ENCODE data around the gene FAM120B. TPM values are rescaled to one million over a fixed set of nuclear protein-coding genes. Genes with fewer than 3 reads are reported as not detected.
"Not testable (repeated sequence)": the region's sequence is repeated elsewhere in the genome, so short reads cannot be mapped to it uniquely, and the experiment has no call there.

The FAM120B gene
- total RNA-seq, 2 donors from 2014 or later, result 17.2 to 23.2 TPM

DNA sequence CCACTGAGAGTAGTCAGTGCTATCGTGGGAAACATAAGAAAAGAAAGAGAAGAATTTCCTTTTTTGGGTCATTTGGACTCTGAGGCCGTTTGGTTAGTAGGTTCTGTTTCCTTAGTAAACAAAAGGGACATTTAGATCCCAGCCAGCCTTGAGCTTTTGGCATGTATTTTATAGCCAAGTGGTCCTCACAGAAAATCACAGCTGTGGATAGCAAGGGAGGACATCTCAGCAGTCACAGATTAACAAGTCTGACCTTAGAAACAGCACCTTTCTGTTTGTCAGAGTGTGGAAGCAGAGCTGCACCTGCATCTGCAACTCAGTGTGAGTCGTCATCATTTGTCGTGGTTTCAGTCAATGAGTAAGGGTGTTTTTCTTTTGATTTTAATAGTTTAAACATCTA is 40.5 kb downstream of the FAM120B start:
- Mint-ChIP-seq H3K27me3 (ENCODE audit: low read depth) (no peaks in the 10 kb centered on the region), H3K9me3 (peaks cover 7 to 11% of the 10 kb centered on the region in 2 donors), H3K27ac (peak overlapping the region; percentile 92), H3K36me3 (ENCODE audit: insufficient read depth in 2 of 2) (peaks cover 28 to 39% of the 10 kb centered on the region in 2 donors), H3K4me1 (ENCODE audit: low read depth) (peaks cover 42% of the 10 kb centered on the region), H3K4me3 (peak overlapping the region; percentile 53 to 82)
- peak; percentile 32 to 40 for DNase-seq
- ATAC-seq (replicated peaks in 1 of 2), result peak; percentile 73 to 76

DNA sequence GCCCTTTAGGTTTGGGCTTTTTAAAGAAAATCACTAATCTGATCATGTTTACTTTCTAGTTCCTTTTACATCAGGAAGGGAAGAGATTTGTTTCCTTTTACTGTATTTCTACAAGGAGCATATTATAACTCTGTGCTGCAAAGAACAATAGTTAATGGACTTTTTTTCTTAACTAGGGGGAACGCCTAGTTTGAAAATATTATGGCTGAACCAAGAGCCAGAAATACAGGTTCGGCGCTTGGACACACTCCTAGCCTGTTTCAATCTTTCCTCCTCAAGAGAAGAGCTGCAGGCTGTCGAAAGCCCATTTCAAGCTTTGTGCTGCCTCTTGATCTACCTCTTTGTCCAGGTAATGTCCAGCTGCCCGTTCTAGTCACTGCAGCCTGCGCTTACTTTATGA is 41.4 kb downstream of the FAM120B start:
- Mint-ChIP-seq H3K36me3 (ENCODE audit: insufficient read depth in 2 of 2) (peaks cover 34 to 48% of the 10 kb centered on the region in 2 donors), H3K4me1 (ENCODE audit: low read depth) (peaks cover 50% of the 10 kb centered on the region), H3K4me3 (no peak overlapping the region), H3K9me3 (peaks cover 14 to 18% of the 10 kb centered on the region in 2 donors), H3K27me3 (ENCODE audit: low read depth) (no peaks in the 10 kb centered on the region), H3K27ac (no peak overlapping the region)
- DNase-seq, result no peak
- no peak for ATAC-seq (replicated peaks in 1 of 2)

GRCh38 chr6:170351456-170351855 is 44.9 kb downstream of the FAM120B start:
- not testable (repeated sequence) for H3K4me3 Mint-ChIP-seq; H3K27ac Mint-ChIP-seq; ATAC-seq (replicated peaks in 1 of 2); H3K27me3 Mint-ChIP-seq (ENCODE audit: low read depth); DNase-seq
- Mint-ChIP-seq H3K4me1 (ENCODE audit: low read depth) (peaks cover 28% of the 10 kb centered on the region), H3K9me3 (peaks cover 19 to 21% of the 10 kb centered on the region in 2 donors), H3K36me3 (ENCODE audit: insufficient read depth in 2 of 2) (peaks cover 34 to 54% of the 10 kb centered on the region in 2 donors)

GRCh38 chr6:170355190-170355589 is 48.6 kb downstream of the FAM120B start:
- Mint-ChIP-seq H3K9me3 (peaks cover 19 to 21% of the 10 kb centered on the region in 2 donors), H3K36me3 (ENCODE audit: insufficient read depth in 2 of 2) (peaks cover 27 to 43% of the 10 kb centered on the region in 2 donors)
- not testable (repeated sequence) for H3K4me3 Mint-ChIP-seq; H3K4me1 Mint-ChIP-seq (ENCODE audit: low read depth); ATAC-seq (replicated peaks in 1 of 2); DNase-seq; H3K27me3 Mint-ChIP-seq (ENCODE audit: low read depth); H3K27ac Mint-ChIP-seq

- H3K36me3 Mint-ChIP-seq (ENCODE audit: insufficient read depth in 2 of 2), result peaks cover 23 to 40% of the 10 kb centered on the region in 2 donors
- DNase-seq (no peak), ATAC-seq (replicated peaks in 1 of 2) (no peak)
- no peak overlapping the region for H3K4me3 Mint-ChIP-seq
- H3K27ac Mint-ChIP-seq, result no peak overlapping the region
- peaks cover 19 to 21% of the 10 kb centered on the region in 2 donors for H3K9me3 Mint-ChIP-seq
- H3K4me1 Mint-ChIP-seq (ENCODE audit: low read depth), result peaks cover 7% of the 10 kb centered on the region
- no peaks in the 10 kb centered on the region for H3K27me3 Mint-ChIP-seq (ENCODE audit: low read depth)
Observed at GRCh38 chr6:170355661-170356060, 49.1 kb downstream of the FAM120B start.

GRCh38 chr6:170357812-170358211 is 51.3 kb downstream of the FAM120B start:
- no peak for DNase-seq
- no peaks in the 10 kb centered on the region for H3K27me3 Mint-ChIP-seq (ENCODE audit: low read depth)
- H3K36me3 Mint-ChIP-seq (ENCODE audit: insufficient read depth in 2 of 2), result peaks cover 3 to 19% of the 10 kb centered on the region in 2 donors
- no peak for ATAC-seq (replicated peaks in 1 of 2)
- peak overlapping the region; percentile 18 for H3K27ac Mint-ChIP-seq
- H3K9me3 Mint-ChIP-seq, result peaks cover 3 to 5% of the 10 kb centered on the region in 2 donors
- no peak overlapping the region for H3K4me3 Mint-ChIP-seq
- peaks cover under 1% of the 10 kb centered on the region for H3K4me1 Mint-ChIP-seq (ENCODE audit: low read depth)

GRCh38 chr6:170358496-170358895 is 51.9 kb downstream of the FAM120B start:
- H3K36me3 Mint-ChIP-seq (ENCODE audit: insufficient read depth in 2 of 2), result peaks cover 3 to 12% of the 10 kb centered on the region in 2 donors
- no peak overlapping the region for H3K27ac Mint-ChIP-seq
- DNase-seq (no peak), ATAC-seq (replicated peaks in 1 of 2) (no peak)
- no peaks in the 10 kb centered on the region for H3K4me1 Mint-ChIP-seq (ENCODE audit: low read depth)
- no peak overlapping the region for H3K4me3 Mint-ChIP-seq
- H3K9me3 Mint-ChIP-seq, result peaks cover 3 to 4% of the 10 kb centered on the region in 2 donors
- H3K27me3 Mint-ChIP-seq (ENCODE audit: low read depth), result no peaks in the 10 kb centered on the region

DNA sequence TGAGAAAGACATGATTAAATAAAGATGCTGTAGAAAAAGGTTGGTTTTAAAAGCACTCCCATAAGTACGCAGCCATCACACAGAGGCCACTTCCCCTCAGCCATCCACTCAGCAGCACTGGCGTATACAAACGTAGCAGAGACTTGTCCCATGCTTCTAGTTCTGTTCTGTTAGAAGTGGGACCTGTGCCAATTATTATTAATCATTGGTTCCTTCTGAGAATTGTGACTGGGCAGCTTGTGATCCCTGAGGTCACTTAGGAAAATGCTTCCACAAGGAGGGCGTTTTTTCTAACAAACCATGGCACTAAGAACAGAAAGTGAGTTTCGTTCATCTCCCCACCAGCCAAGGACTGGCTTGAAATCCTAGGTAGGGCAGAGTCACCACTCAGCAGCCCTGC is 53.9 kb downstream of the FAM120B start:
- Mint-ChIP-seq H3K36me3 (ENCODE audit: insufficient read depth in 2 of 2) (peaks cover 0 to 6% of the 10 kb centered on the region in 2 donors), H3K27ac (no peak overlapping the region), H3K4me1 (ENCODE audit: low read depth) (no peaks in the 10 kb centered on the region), H3K9me3 (no peaks in the 10 kb centered on the region), H3K4me3 (no peak overlapping the region), H3K27me3 (ENCODE audit: low read depth) (no peaks in the 10 kb centered on the region)
- DNase-seq, result no peak
- ATAC-seq (replicated peaks in 1 of 2), result no peak

DNA sequence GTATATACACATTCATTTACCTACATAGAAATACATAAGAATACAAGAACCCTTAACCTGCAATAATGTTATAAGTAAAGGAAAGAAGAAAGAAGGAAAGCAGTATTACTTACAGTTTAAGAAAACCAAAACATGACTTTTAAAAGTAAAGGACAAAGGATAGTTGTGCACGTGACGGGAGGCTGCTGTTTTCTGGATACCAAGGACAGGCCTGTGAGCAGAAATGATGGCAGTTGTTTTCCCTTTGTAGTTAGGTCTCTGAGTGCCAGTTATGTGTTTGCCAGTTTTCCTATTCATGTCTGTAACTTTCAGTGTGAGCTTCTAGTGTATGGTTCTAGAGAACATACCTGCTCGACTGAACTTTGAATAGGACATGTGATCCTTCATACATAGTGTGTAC is 54.8 kb downstream of the FAM120B start:
- Mint-ChIP-seq H3K27me3 (ENCODE audit: low read depth) (no peaks in the 10 kb centered on the region), H3K4me3 (no peak overlapping the region), H3K4me1 (ENCODE audit: low read depth) (no peaks in the 10 kb centered on the region), H3K36me3 (ENCODE audit: insufficient read depth in 2 of 2) (peaks cover 0 to 6% of the 10 kb centered on the region in 2 donors), H3K27ac (peak overlapping the region; percentile 78), H3K9me3 (no peaks in the 10 kb centered on the region)
- no peak for ATAC-seq (replicated peaks in 1 of 2)
- no peak for DNase-seq

- Mint-ChIP-seq H3K4me3 (no peak overlapping the region), H3K27ac (no peak overlapping the region), H3K27me3 (ENCODE audit: low read depth) (no peaks in the 10 kb centered on the region), H3K36me3 (ENCODE audit: insufficient read depth in 2 of 2) (peaks cover 0 to 6% of the 10 kb centered on the region in 2 donors), H3K4me1 (ENCODE audit: low read depth) (no peaks in the 10 kb centered on the region), H3K9me3 (no peaks in the 10 kb centered on the region)
- DNase-seq (no peak), ATAC-seq (replicated peaks in 1 of 2) (no peak)
Observed at GRCh38 chr6:170362121-170362520, 55.6 kb downstream of the FAM120B start.

DNA sequence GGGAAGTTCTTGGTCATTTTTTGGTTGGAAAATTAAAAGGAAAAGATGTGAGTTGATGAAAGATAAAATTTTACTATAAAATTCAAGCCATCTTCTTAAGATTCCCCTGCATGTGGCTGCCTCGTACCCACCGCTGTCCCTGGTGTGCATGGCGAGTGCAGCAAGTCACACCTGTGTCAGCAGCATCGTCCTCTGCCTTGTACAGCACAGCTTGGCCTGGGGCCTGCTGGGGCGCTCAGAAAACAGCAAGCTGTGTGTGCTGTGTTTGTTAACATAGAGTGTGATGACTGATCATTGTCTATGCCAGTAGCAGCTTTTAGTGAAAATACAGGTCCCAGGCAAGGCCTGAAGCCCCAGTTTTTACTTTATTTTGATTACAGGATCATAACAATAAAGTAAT is 56.7 kb downstream of the FAM120B start:
- no peaks in the 10 kb centered on the region for H3K9me3 Mint-ChIP-seq
- no peak overlapping the region for H3K4me3 Mint-ChIP-seq
- no peak for ATAC-seq (replicated peaks in 1 of 2)
- H3K27ac Mint-ChIP-seq, result peak overlapping the region; percentile 65
- no peak for DNase-seq
- peaks cover 0 to 1% of the 10 kb centered on the region in 2 donors for H3K36me3 Mint-ChIP-seq (ENCODE audit: insufficient read depth in 2 of 2)
- H3K27me3 Mint-ChIP-seq (ENCODE audit: low read depth), result no peaks in the 10 kb centered on the region
- H3K4me1 Mint-ChIP-seq (ENCODE audit: low read depth), result no peaks in the 10 kb centered on the region

DNA sequence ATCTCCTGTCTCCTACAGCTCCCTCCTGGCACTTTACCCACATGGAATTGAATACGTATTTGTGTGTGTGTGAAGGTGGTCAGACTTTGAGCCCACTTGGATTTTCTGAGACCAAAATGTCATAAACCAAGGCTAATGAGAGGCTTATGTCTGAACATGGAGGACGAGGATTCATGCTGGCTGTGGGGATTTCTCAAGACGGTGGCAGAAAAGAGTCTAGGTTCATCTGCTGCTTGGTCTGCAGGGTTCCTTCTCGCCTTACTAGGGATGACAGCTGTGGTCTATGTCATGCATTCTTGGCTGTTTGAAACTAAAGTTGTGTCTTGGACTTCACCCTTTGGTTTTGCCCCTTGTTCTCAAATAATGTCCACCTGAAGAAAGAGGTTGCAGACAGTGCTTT is 58.6 kb downstream of the FAM120B start:
- DNase-seq (no peak), ATAC-seq (replicated peaks in 1 of 2) (no peak)
- H3K4me3 Mint-ChIP-seq, result no peak overlapping the region
- peaks cover 0 to 4% of the 10 kb centered on the region in 2 donors for H3K36me3 Mint-ChIP-seq (ENCODE audit: insufficient read depth in 2 of 2)
- H3K27ac Mint-ChIP-seq, result no peak overlapping the region
- H3K9me3 Mint-ChIP-seq, result no peaks in the 10 kb centered on the region
- peaks cover 12% of the 10 kb centered on the region for H3K4me1 Mint-ChIP-seq (ENCODE audit: low read depth)
- H3K27me3 Mint-ChIP-seq (ENCODE audit: low read depth), result no peaks in the 10 kb centered on the region

GRCh38 chr6:170365593-170365992 is 59.0 kb downstream of the FAM120B start:
- H3K27me3 Mint-ChIP-seq (ENCODE audit: low read depth), result no peaks in the 10 kb centered on the region
- no peak for DNase-seq
- ATAC-seq (replicated peaks in 1 of 2), result no peak
- no peak overlapping the region for H3K27ac Mint-ChIP-seq
- peaks cover 16% of the 10 kb centered on the region for H3K4me1 Mint-ChIP-seq (ENCODE audit: low read depth)
- no peaks in the 10 kb centered on the region for H3K9me3 Mint-ChIP-seq
- no peak overlapping the region for H3K4me3 Mint-ChIP-seq
- H3K36me3 Mint-ChIP-seq (ENCODE audit: insufficient read depth in 2 of 2), result peaks cover 0 to 4% of the 10 kb centered on the region in 2 donors

GRCh38 chr6:170366248-170366960 is 59.8 kb downstream of the FAM120B start:
- no peak for ATAC-seq (replicated peaks in 1 of 2)
- Mint-ChIP-seq H3K4me1 (ENCODE audit: low read depth) (peaks cover 24% of the 10 kb centered on the region), H3K27me3 (ENCODE audit: low read depth) (no peaks in the 10 kb centered on the region), H3K4me3 (no peak overlapping the region), H3K36me3 (ENCODE audit: insufficient read depth in 2 of 2) (peaks cover 0 to 7% of the 10 kb centered on the region in 2 donors), H3K9me3 (no peaks in the 10 kb centered on the region), H3K27ac (peak overlapping the region; percentile 55)
- no peak for DNase-seq
